ENCODE measurements around the gene SMCO3. TPM values are rescaled to one million over a fixed set of nuclear protein-coding genes. Genes with fewer than 3 reads are reported as not detected.

Gene SMCO3
- total RNA-seq = not detected

GRCh38 chr12:14814014-14814413 is at the start of gene SMCO3:
Gene SMCO3, minus strand, starts transcription at chr12:14814182. Its CDS starts 7,502 bp downstream, at chr12:14806680.
- Mint-ChIP-seq H3K4me1 (ENCODE audit: low read depth) (peaks cover 18% of the 10 kb centered on the region), H3K36me3 (ENCODE audit: low read depth) (no peaks in the 10 kb centered on the region), H3K27me3 (ENCODE audit: low read depth) (peaks cover 2% of the 10 kb centered on the region), H3K9me3 (ENCODE audit: insufficient read depth) (no peaks in the 10 kb centered on the region), H3K27ac (no peak within 1 kb of the TSS), H3K4me3 (no peak within 1 kb of the TSS)
- ChIA-PET POLR2A (interaction anchor here (0.6 kb wide), 1 partner anchor 10 kb away, joined by 3 read pairs; the partner anchor contains the start of gene C12orf60), CTCF (interaction anchor here (1.1 kb wide), 1 partner anchor 8 kb away, joined by 3 read pairs; no protein-coding TSS in a partner anchor)
- no peak for DNase-seq
- ATAC-seq = no peak

GRCh38 chr12:14860490-14860889 is 46.5 kb upstream of the SMCO3 start:
- no peak for DNase-seq
- POLR2A ChIA-PET = interaction anchor here (0.6 kb wide), 1 partner anchor 34 kb away, joined by 6 read pairs; no protein-coding TSS in a partner anchor
- Mint-ChIP-seq H3K36me3 (ENCODE audit: low read depth) (peaks cover 6% of the 10 kb centered on the region), H3K27ac (no peak overlapping the region), H3K9me3 (ENCODE audit: insufficient read depth) (peaks cover 13% of the 10 kb centered on the region), H3K4me3 (no peak overlapping the region), H3K27me3 (ENCODE audit: low read depth) (no peaks in the 10 kb centered on the region), H3K4me1 (ENCODE audit: low read depth) (no peaks in the 10 kb centered on the region)
- CTCF ChIA-PET = interaction anchor here (0.8 to 1.3 kb wide), 2 partner anchors 10 to 13 kb away, joined by 3 to 5 read pairs; no protein-coding TSS in a partner anchor
- no peak for ATAC-seq

DNA sequence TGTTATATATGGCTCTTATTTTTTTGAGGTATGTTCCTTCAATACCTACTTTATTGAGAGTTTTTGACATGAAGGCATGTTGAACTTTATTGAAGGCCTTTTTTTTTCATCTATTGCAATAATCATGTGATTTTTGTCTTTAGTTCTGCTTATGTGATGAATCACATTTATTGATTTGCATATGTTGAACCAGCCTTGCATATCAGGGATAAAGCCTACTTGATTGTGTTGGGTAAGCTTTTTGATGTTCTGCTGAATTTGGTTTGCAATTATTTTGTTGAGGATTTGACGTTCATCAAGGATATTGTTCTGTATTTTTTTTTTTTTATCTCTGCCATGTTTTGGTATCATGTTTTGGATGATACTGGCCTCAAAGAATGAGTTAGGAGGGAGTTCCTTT is 44.5 kb upstream of the SMCO3 start:
- no peak overlapping the region for H3K27ac Mint-ChIP-seq
- no peak for ATAC-seq

GRCh38 chr12:14854586-14855183 is 40.7 kb upstream of the SMCO3 start:
- Mint-ChIP-seq H3K36me3 (ENCODE audit: low read depth) (peaks cover 4% of the 10 kb centered on the region), H3K4me1 (ENCODE audit: low read depth) (no peaks in the 10 kb centered on the region), H3K4me3 (no peak overlapping the region), H3K9me3 (ENCODE audit: insufficient read depth) (peaks cover 6% of the 10 kb centered on the region), H3K27ac (no peak overlapping the region), H3K27me3 (ENCODE audit: low read depth) (no peaks in the 10 kb centered on the region)
- no peak for DNase-seq
- no peak for ATAC-seq
- ChIA-PET POLR2A (no interaction called here), CTCF (no interaction called here)

More for the DNA sequence above, 44.5 kb upstream of the SMCO3 start:
- no peak overlapping the region for H3K4me3 Mint-ChIP-seq
- H3K27me3 Mint-ChIP-seq (ENCODE audit: low read depth) = no peaks in the 10 kb centered on the region
- H3K36me3 Mint-ChIP-seq (ENCODE audit: low read depth) = peaks cover 6% of the 10 kb centered on the region
- no peak for DNase-seq
- H3K4me1 Mint-ChIP-seq (ENCODE audit: low read depth) = no peaks in the 10 kb centered on the region
- ChIA-PET CTCF (no interaction called here), POLR2A (no interaction called here)
- peaks cover 13% of the 10 kb centered on the region for H3K9me3 Mint-ChIP-seq (ENCODE audit: insufficient read depth)

DNA sequence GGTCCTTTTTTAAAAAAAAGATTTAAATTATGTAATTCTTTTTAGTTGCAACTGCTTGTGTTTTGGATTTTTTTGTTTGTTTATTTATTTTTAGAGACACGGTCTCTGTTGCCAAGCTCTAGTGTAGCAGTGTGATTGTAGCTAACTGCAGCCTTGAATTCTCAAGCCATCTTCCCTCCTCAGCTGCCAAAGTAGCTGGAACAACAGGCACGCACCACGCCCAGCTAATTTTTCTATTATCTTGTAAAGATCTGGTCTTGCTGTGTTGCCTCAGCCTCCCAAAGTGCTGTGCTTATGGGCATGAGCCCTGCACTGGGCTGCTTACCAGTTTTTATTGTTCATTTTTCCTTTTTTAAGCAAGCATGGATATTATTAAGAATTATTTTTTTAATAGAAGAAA is 40.0 kb upstream of the SMCO3 start:
- CTCF ChIA-PET = interaction anchor here (2.1 kb wide), 1 partner anchor 141 kb away, joined by 10 read pairs; no protein-coding TSS in a partner anchor
- no peaks in the 10 kb centered on the region for H3K9me3 Mint-ChIP-seq (ENCODE audit: insufficient read depth)

DNA sequence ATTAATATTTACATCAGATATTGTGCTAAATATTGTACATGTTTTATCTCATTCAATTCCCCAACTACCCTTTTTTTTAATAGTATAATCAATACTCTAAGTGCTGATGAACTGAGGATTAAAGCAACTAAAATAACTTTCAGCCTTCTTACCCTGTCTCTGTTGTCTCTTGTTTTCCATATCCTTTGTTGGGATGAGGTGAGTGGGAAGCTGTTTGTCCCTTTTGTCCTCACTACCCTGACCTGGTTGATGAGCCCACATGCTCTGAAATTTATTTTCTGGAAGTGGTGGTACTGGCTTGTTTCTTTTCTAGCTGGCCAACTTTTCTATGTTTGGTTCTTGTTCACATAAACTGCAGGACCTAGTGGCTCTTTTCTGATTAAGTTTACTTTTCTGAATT is 38.9 kb upstream of the SMCO3 start:
- ChIA-PET CTCF (interaction anchor here (0.8 to 2.1 kb wide), 3 partner anchors 8 to 368 kb away, joined by 3 to 10 read pairs (median 4); partner anchors contain the start of gene RERG), POLR2A (no interaction called here)
- DNase-seq = no peak
- H3K27ac Mint-ChIP-seq = no peak overlapping the region
- H3K36me3 Mint-ChIP-seq (ENCODE audit: low read depth) = no peaks in the 10 kb centered on the region
- no peaks in the 10 kb centered on the region for H3K27me3 Mint-ChIP-seq (ENCODE audit: low read depth)
- ATAC-seq = no peak
- no peaks in the 10 kb centered on the region for H3K4me1 Mint-ChIP-seq (ENCODE audit: low read depth)
- no peak overlapping the region for H3K4me3 Mint-ChIP-seq
- H3K9me3 Mint-ChIP-seq (ENCODE audit: insufficient read depth) = no peaks in the 10 kb centered on the region

More for the DNA sequence above, 40.0 kb upstream of the SMCO3 start:
- ATAC-seq (no peak), DNase-seq (no peak)
- POLR2A ChIA-PET = no interaction called here
- Mint-ChIP-seq H3K27ac (no peak overlapping the region), H3K27me3 (ENCODE audit: low read depth) (no peaks in the 10 kb centered on the region), H3K36me3 (ENCODE audit: low read depth) (no peaks in the 10 kb centered on the region), H3K4me1 (ENCODE audit: low read depth) (no peaks in the 10 kb centered on the region), H3K4me3 (no peak overlapping the region)

DNA sequence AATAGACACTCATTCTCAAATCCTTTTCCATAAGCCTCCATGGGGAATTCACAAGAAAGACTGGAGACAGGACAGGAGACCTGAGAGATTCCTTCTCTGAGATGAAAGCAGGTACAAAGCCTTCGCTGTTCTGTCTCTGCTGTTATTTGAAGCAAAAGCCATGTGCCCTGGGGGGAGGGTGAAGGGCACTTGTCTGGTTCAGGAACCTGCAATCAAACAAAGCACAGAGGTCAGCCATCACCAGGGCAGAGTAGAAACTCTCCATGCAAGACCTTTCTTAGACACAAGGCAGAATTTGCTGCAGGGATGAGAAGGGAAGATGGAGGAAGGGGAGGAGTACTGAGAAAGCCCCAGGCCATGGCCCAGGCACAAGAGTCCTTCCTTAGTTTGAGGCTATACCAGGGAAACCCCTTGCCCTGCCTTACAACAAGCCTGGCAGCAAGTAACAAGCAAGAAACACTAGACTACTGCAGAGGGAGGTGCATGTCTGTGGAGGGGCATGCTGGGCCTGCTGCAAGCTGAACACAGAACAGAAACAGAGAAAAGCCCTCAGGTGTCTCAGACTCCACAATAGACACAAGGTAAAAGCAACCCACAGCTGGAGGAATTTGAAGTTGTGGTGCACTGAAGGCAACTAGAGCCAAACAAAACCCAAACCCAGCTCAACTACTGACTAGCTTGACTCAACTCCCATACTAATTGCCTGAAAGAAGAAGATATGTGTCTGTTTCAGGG is 37.1 kb upstream of the SMCO3 start:
- ChIA-PET CTCF (interaction anchor here (1.4 kb wide), 1 partner anchor 9 kb away, joined by 5 read pairs; no protein-coding TSS in a partner anchor), POLR2A (interaction anchor here (0.6 kb wide), 1 partner anchor 120 kb away, joined by 3 read pairs; no protein-coding TSS in a partner anchor)
- DNase-seq (no peak), ATAC-seq (no peak)
- Mint-ChIP-seq H3K27me3 (ENCODE audit: low read depth) (no peaks in the 10 kb centered on the region), H3K36me3 (ENCODE audit: low read depth) (no peaks in the 10 kb centered on the region), H3K4me1 (ENCODE audit: low read depth) (peaks cover 3% of the 10 kb centered on the region), H3K4me3 (no peak overlapping the region), H3K27ac (no peak overlapping the region), H3K9me3 (ENCODE audit: insufficient read depth) (no peaks in the 10 kb centered on the region)

DNA sequence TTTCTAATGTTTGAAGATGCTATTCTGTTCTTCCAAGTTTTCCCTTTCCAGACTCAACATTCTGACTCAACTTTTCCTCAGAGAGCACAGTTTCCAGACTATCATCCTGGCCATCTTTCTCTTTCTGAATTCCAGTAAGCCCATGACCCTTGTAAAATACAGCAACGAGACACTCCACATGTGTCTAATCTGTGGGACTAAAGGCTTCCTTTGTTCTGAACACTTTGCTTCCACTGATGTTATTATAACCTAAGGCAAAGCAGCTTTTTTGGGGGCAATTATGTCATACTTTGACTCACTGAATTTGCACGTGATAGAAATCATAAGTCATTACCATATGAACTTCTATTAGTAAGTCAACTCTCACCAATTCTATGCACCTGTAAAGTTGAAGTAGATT is 35.7 kb upstream of the SMCO3 start:
- no peaks in the 10 kb centered on the region for H3K36me3 Mint-ChIP-seq (ENCODE audit: low read depth)
- no peak overlapping the region for H3K4me3 Mint-ChIP-seq
- ATAC-seq (no peak), DNase-seq (no peak)
- no peak overlapping the region for H3K27ac Mint-ChIP-seq
- H3K9me3 Mint-ChIP-seq (ENCODE audit: insufficient read depth) = no peaks in the 10 kb centered on the region
- POLR2A ChIA-PET = no interaction called here
- H3K27me3 Mint-ChIP-seq (ENCODE audit: low read depth) = no peaks in the 10 kb centered on the region
- H3K4me1 Mint-ChIP-seq (ENCODE audit: low read depth) = peaks cover 4% of the 10 kb centered on the region
- CTCF ChIA-PET = interaction anchor here (0.7 to 6.7 kb wide), 5 partner anchors 9 to 420 kb away, joined by 3 to 89 read pairs (median 3); no protein-coding TSS in a partner anchor

DNA sequence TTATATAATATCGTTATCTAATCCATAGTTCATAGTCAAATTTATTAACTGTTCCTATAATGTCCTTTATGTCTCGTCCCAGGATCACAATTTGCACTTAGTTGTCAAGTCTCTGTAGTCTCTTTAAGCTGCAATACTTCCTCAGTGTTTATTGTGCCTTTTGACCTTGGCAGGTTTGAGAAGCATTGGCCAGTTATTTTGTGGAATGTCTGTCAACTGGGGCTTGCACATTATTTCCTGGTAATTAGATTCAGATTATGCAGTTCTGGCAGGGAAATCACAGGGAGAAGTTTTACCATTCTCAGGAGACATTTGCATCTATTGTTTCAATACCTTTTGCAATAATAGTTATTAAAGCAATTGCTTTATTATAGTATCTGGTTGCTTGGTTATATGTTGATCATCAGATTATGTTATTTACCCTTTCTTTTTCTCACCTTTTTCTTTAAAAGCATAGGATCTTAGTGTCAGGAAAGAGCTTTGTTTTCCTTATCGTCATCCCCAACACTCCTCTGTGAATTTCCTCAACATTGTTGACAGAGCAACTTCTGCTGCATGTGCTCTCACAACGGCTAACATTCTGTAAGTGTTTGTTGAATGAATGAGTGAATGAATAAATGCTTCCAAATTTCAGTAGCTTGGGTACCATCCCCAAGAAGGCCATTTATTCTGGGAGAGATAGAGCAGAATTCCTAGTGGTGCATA is 33.0 kb upstream of the SMCO3 start:
- H3K36me3 Mint-ChIP-seq (ENCODE audit: low read depth) = no peaks in the 10 kb centered on the region
- no peaks in the 10 kb centered on the region for H3K9me3 Mint-ChIP-seq (ENCODE audit: insufficient read depth)
- ChIA-PET CTCF (interaction anchor here (0.8 to 6.7 kb wide), 14 partner anchors 9 to 374 kb away, joined by 3 to 89 read pairs (median 3); partner anchors contain the start of genes ERP27 and RERG), POLR2A (no interaction called here)
- no peak overlapping the region for H3K27ac Mint-ChIP-seq
- H3K27me3 Mint-ChIP-seq (ENCODE audit: low read depth) = no peaks in the 10 kb centered on the region
- DNase-seq = no peak
- no peak for ATAC-seq
- H3K4me3 Mint-ChIP-seq = no peak overlapping the region
- H3K4me1 Mint-ChIP-seq (ENCODE audit: low read depth) = peaks cover 4% of the 10 kb centered on the region

GRCh38 chr12:14846042-14846587 is 32.1 kb upstream of the SMCO3 start:
- POLR2A ChIA-PET = interaction anchor here (0.6 kb wide), 1 partner anchor 157 kb away, joined by 3 read pairs; no protein-coding TSS in a partner anchor
- no peak overlapping the region for H3K27ac Mint-ChIP-seq

GRCh38 chr12:14845350-14845750 is 31.4 kb upstream of the SMCO3 start:
- Mint-ChIP-seq H3K4me1 (ENCODE audit: low read depth) (peaks cover 4% of the 10 kb centered on the region), H3K36me3 (ENCODE audit: low read depth) (no peaks in the 10 kb centered on the region), H3K4me3 (no peak overlapping the region), H3K27me3 (ENCODE audit: low read depth) (no peaks in the 10 kb centered on the region), H3K9me3 (ENCODE audit: insufficient read depth) (no peaks in the 10 kb centered on the region), H3K27ac (peak overlapping the region; percentile 0)
- peak; percentile 61 for DNase-seq
- ATAC-seq = peak; percentile 53
- POLR2A ChIA-PET = interaction anchor here (0.6 kb wide), 1 partner anchor 157 kb away, joined by 3 read pairs; no protein-coding TSS in a partner anchor
- CTCF ChIA-PET = interaction anchor here (0.6 to 6.7 kb wide), 18 partner anchors 8 to 376 kb away, joined by 3 to 89 read pairs (median 3); partner anchors contain the start of gene RERG

More at GRCh38 chr12:14846042-14846587, 32.1 kb upstream of the SMCO3 start:
- no peak for ATAC-seq
- Mint-ChIP-seq H3K4me3 (no peak overlapping the region), H3K9me3 (ENCODE audit: insufficient read depth) (no peaks in the 10 kb centered on the region), H3K36me3 (ENCODE audit: low read depth) (no peaks in the 10 kb centered on the region), H3K27me3 (ENCODE audit: low read depth) (no peaks in the 10 kb centered on the region), H3K4me1 (ENCODE audit: low read depth) (peaks cover 4% of the 10 kb centered on the region)
- CTCF ChIA-PET = interaction anchor here (0.6 to 6.7 kb wide), 20 partner anchors 9 to 375 kb away, joined by 3 to 89 read pairs (median 3); partner anchors contain the start of genes ERP27 and RERG
- no peak for DNase-seq
